ENCODE measurements around the gene PSEN1. TPM values are rescaled to one million over a fixed set of nuclear protein-coding genes. Genes with fewer than 3 reads are reported as not detected.
A peak's percentile ranks its signal among the peaks of the same experiment; 100 is the strongest.

PSEN1 gene
- total and polyA plus RNA-seq, 12 donors: 15.7 to 83.8 (median 51.2) TPM

- 65 to 83% (median 69%) methylated on average over 6 to 10 of the region's 10 CpGs for WGBS, 4 donors
- TF ChIP-seq CTCF (IDR thresholded peaks at IDR 0.05) (no peak), POLR2A (IDR thresholded peaks at IDR 0.05) (no peak)
- intact Hi-C loops (cut with DNase I): no loop called here
- Histone ChIP-seq H3K27me3 (peaks cover 7% of the 10 kb centered on the region), H3K4me3 (no peak overlapping the region), H3K9me3 (replicated peaks in 1 of 3) (no peaks in the 10 kb centered on the region), H3K27ac (peak overlapping the region in 1 of 5 donors; percentile 27), H3K4me1 (replicated peaks in 1 of 2) (peaks cover 21 to 42% of the 10 kb centered on the region in 2 donors), H3K36me3 (replicated peaks in 1 of 2) (no peaks in the 10 kb centered on the region)
- DNase-seq: peak in 1 of 7 donors; percentile 22
Observed at GRCh38 chr14:73240816-73241480, 104.6 kb downstream of the PSEN1 start.

- TF ChIP-seq POLR2A (IDR thresholded peaks at IDR 0.05): no peak
- no peak for TF ChIP-seq CTCF (IDR thresholded peaks at IDR 0.05)
- no peaks in the 10 kb centered on the region for H3K9me3 ChIP-seq (replicated peaks in 1 of 3)
- intact Hi-C loops (cut with DNase I): no loop called here
- no peak overlapping the region for H3K4me3 ChIP-seq
- peaks cover 21 to 42% of the 10 kb centered on the region in 2 donors for H3K4me1 ChIP-seq (replicated peaks in 1 of 2)
- peaks cover 7% of the 10 kb centered on the region for H3K27me3 ChIP-seq
- H3K36me3 ChIP-seq (replicated peaks in 1 of 2): no peaks in the 10 kb centered on the region
- WGBS, 4 donors: 85 to 91% (median 88%) methylated on average over 15 to 19 of the region's 19 CpGs
- H3K27ac ChIP-seq: peak overlapping the region in 1 of 5 donors; percentile 27
- DNase-seq: no peak
Observed at GRCh38 chr14:73241481-73242165, 105.3 kb downstream of the PSEN1 start.

GRCh38 chr14:73242357-73242901 lies 106.1 kb downstream of the PSEN1 start:
- TF ChIP-seq CTCF (IDR thresholded peaks at IDR 0.05): no peak
- TF ChIP-seq POLR2A (IDR thresholded peaks at IDR 0.05): no peak
- peaks cover 18 to 35% of the 10 kb centered on the region in 2 donors for H3K4me1 ChIP-seq (replicated peaks in 1 of 2)
- no peak overlapping the region for H3K4me3 ChIP-seq
- 59 to 68% (median 63%) methylated on average over 6 of the region's 6 CpGs for WGBS, 4 donors
- intact Hi-C loops (cut with DNase I): no loop called here
- H3K36me3 ChIP-seq (replicated peaks in 1 of 2): no peaks in the 10 kb centered on the region
- DNase-seq: no peak
- H3K9me3 ChIP-seq (replicated peaks in 1 of 3): no peaks in the 10 kb centered on the region
- peak overlapping the region in 1 of 5 donors; percentile 40 for H3K27ac ChIP-seq
- peaks cover 7% of the 10 kb centered on the region for H3K27me3 ChIP-seq

- DNase-seq: no peak
- Histone ChIP-seq H3K27ac (no peak overlapping the region), H3K27me3 (peaks cover 7% of the 10 kb centered on the region), H3K4me1 (replicated peaks in 1 of 2) (peaks cover 8 to 26% of the 10 kb centered on the region in 2 donors), H3K36me3 (replicated peaks in 1 of 2) (no peaks in the 10 kb centered on the region), H3K9me3 (replicated peaks in 1 of 3) (no peaks in the 10 kb centered on the region), H3K4me3 (no peak overlapping the region)
- TF ChIP-seq CTCF (IDR thresholded peaks at IDR 0.05): no peak
- no peak for TF ChIP-seq POLR2A (IDR thresholded peaks at IDR 0.05)
- intact Hi-C loops (cut with DNase I): no loop called here
- 61 to 80% (median 71%) methylated on average over 2 to 3 of the region's 3 CpGs for WGBS, 4 donors
Observed at GRCh38 chr14:73243341-73243740, 107.0 kb downstream of the PSEN1 start.
